ENCODE measurements around the gene RYR3. TPM values are rescaled to one million over a fixed set of nuclear protein-coding genes. Genes with fewer than 3 reads are reported as not detected.

The RYR3 gene
- total RNA-seq, 1 experiment from 2014 or later = 0.66 TPM

DNA sequence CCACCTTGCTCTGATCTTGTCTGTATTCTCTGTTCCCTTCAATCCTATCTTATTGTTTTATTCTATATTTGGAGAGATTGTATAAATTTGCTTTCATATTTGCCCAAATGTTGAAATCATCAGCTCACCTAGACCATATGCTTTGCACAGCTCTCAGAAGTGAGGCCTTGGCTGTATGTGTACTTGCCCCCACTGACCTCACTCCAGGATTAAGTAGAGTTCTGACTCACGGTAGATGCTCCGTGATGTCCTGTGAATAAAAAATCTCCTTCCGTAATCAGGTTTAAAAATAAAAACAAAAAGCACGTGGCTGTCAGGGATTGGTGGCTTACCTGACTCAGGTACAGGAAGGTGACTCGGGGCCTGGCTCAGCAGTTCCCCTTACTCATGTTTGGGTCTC, 162.2 kb downstream of the RYR3 start:
- no peak for TF ChIP-seq CTCF (IDR thresholded peaks at IDR 0.05; ENCODE audit: insufficient read depth in 1 of 2, low read depth in 1 of 2, low read length in 1 of 2, severe bottlenecking in 1 of 2, unreplicated experiment in 1 of 2)

DNA sequence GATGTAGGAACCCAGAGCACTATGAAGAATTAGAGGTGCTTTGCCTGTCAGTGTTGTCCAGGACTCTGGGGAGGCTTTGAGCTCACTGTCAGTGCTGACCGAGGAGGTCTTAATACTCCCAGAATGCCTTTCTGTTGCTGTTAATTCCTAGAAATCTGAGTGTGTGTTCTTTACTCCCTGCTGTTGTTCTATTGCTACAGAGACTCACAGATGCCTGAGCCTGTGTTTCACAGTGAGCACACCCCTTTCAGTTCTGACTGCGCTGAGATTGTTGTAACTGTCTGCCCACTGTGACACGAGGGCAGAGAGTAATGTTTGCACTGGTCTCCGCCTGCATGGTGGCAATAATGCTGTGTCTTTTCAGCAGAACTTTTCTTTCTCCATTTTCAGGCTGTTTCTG, 162.9 kb downstream of the RYR3 start:
- Histone ChIP-seq H3K36me3 (ENCODE audit: control insufficient read depth, insufficient read depth, low read length) (no peaks in the 10 kb centered on the region), H3K4me1 (no peaks in the 10 kb centered on the region), H3K27me3 (replicated peaks; ENCODE audit: control insufficient read depth, insufficient read depth, low read length) (no peaks in the 10 kb centered on the region), H3K4me3 (ENCODE audit: low read depth, low read length) (no peak overlapping the region), H3K9me3 (no peaks in the 10 kb centered on the region)
- Mint-ChIP-seq H3K4me1 (ENCODE audit: low read depth, unreplicated experiment) (no peaks in the 10 kb centered on the region), H3K9me3 (ENCODE audit: unreplicated experiment) (no peaks in the 10 kb centered on the region), H3K36me3 (ENCODE audit: insufficient read depth, unreplicated experiment) (no peaks in the 10 kb centered on the region), H3K27ac (ENCODE audit: unreplicated experiment) (no peak overlapping the region), H3K27me3 (ENCODE audit: insufficient read depth, unreplicated experiment) (peaks cover 4% of the 10 kb centered on the region), H3K4me3 (ENCODE audit: unreplicated experiment) (no peak overlapping the region)
- ChIA-PET POLR2A (no interaction called here), CTCF (no interaction called here)
- TF ChIP-seq CTCF (IDR thresholded peaks at IDR 0.05; ENCODE audit: insufficient read depth in 1 of 2, low read depth in 1 of 2, low read length in 1 of 2, severe bottlenecking in 1 of 2, unreplicated experiment in 1 of 2) = no peak
- BruUV-seq (replicated peaks) = no TSS peak
- intact Hi-C loops (cut with micrococcal nuclease; ENCODE audit: unreplicated experiment) = no loop called here
- DNase-seq = no peak

More for the DNA sequence above, 162.2 kb downstream of the RYR3 start:
- intact Hi-C loops (cut with micrococcal nuclease; ENCODE audit: unreplicated experiment) = no loop called here
- Mint-ChIP-seq H3K27ac (ENCODE audit: unreplicated experiment) (no peak overlapping the region), H3K36me3 (ENCODE audit: insufficient read depth, unreplicated experiment) (no peaks in the 10 kb centered on the region), H3K4me1 (ENCODE audit: low read depth, unreplicated experiment) (no peaks in the 10 kb centered on the region), H3K4me3 (ENCODE audit: unreplicated experiment) (no peak overlapping the region), H3K9me3 (ENCODE audit: unreplicated experiment) (no peaks in the 10 kb centered on the region), H3K27me3 (ENCODE audit: insufficient read depth, unreplicated experiment) (peaks cover 4% of the 10 kb centered on the region)
- BruUV-seq (replicated peaks) = no TSS peak
- H3K27me3 ChIP-seq (replicated peaks; ENCODE audit: control insufficient read depth, insufficient read depth, low read length) = no peaks in the 10 kb centered on the region
- no peaks in the 10 kb centered on the region for H3K36me3 ChIP-seq (ENCODE audit: control insufficient read depth, insufficient read depth, low read length)
- H3K4me3 ChIP-seq (ENCODE audit: low read depth, low read length) = no peak overlapping the region
- no peak for DNase-seq
- no peaks in the 10 kb centered on the region for H3K4me1 ChIP-seq
- no peaks in the 10 kb centered on the region for H3K9me3 ChIP-seq
- ChIA-PET POLR2A (no interaction called here), CTCF (no interaction called here)

DNA sequence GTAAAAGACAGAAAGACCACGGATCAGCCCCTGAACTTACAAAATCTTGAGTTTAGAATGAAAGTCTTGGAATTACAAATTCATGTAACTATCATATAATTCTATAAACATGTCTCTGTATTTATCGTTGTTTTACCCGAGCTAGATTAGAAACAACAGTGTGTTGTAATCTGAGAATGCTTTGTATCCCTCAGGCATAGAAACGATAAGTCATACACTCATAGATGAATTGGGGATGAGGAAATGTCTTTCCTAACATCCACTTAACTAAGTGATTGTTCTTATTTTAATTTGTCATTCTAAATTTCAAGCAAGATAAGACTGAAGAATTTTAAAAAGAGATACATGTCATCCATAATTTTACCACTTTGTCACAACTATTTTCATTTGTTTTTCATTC, 165.3 kb downstream of the RYR3 start:
- no peaks in the 10 kb centered on the region for H3K27me3 ChIP-seq (replicated peaks; ENCODE audit: control insufficient read depth, insufficient read depth, low read length)
- H3K4me3 ChIP-seq (ENCODE audit: low read depth, low read length) = no peak overlapping the region
- H3K27me3 Mint-ChIP-seq (ENCODE audit: insufficient read depth, unreplicated experiment) = peaks cover 4% of the 10 kb centered on the region
- H3K36me3 ChIP-seq (ENCODE audit: control insufficient read depth, insufficient read depth, low read length) = no peaks in the 10 kb centered on the region
- no peak for TF ChIP-seq CTCF (IDR thresholded peaks at IDR 0.05; ENCODE audit: insufficient read depth in 1 of 2, low read depth in 1 of 2, low read length in 1 of 2, severe bottlenecking in 1 of 2, unreplicated experiment in 1 of 2)
- no peak for DNase-seq
- no peaks in the 10 kb centered on the region for H3K4me1 Mint-ChIP-seq (ENCODE audit: low read depth, unreplicated experiment)
- no peaks in the 10 kb centered on the region for H3K4me1 ChIP-seq
- H3K36me3 Mint-ChIP-seq (ENCODE audit: insufficient read depth, unreplicated experiment) = no peaks in the 10 kb centered on the region
- H3K9me3 Mint-ChIP-seq (ENCODE audit: unreplicated experiment) = no peaks in the 10 kb centered on the region
- no TSS peak for BruUV-seq (replicated peaks)
- intact Hi-C loops (cut with micrococcal nuclease; ENCODE audit: unreplicated experiment) = no loop called here
- no peak overlapping the region for H3K4me3 Mint-ChIP-seq (ENCODE audit: unreplicated experiment)
- POLR2A ChIA-PET = no interaction called here
- no peak overlapping the region for H3K27ac Mint-ChIP-seq (ENCODE audit: unreplicated experiment)
- CTCF ChIA-PET = no interaction called here
- H3K9me3 ChIP-seq = no peaks in the 10 kb centered on the region; the same call in 1 of the 2 replicates
